Brain microvascular endothelial cell (primary cell): ENCODE data around the gene ZNF367.
"Not testable (repeated sequence)": the region's sequence is repeated elsewhere in the genome, so short reads cannot be mapped to it uniquely, and the experiment has no call there.

Experiments
- DNase-seq: peaks from one replicate; pipeline ENCODE4 v3.0.0-alpha.2; 2020
- H3K27ac ChIP-seq: fragments of 250-450 bp; sonication (Bioruptor Pico); 2 replicates; pipeline ENCODE4 v1.5.1; 2020; ENCODE audit warnings: mild to moderate bottlenecking, moderate library complexity
- H3K27me3 ChIP-seq: fragments of 250-450 bp; sonication (Bioruptor Pico); replicated peaks from 2 replicates; pipeline ENCODE4 v1.5.1; 2020; ENCODE audit warnings: mild to moderate bottlenecking
- H3K36me3 ChIP-seq: fragments of 250-450 bp; sonication (Bioruptor Pico); replicated peaks from 2 replicates; pipeline ENCODE4 v1.5.1; 2020; ENCODE audit warnings: mild to moderate bottlenecking
- H3K4me3 ChIP-seq: 2 replicates; pipeline ENCODE4 v1.5.1; 2011; ENCODE audit warnings: low read depth, mild to moderate bottlenecking, control low read depth, low read length, moderate library complexity
- CTCF ChIP-seq: IDR thresholded peaks from 2 replicates; pipeline ENCODE4 v1.5.1; 2011; ENCODE audit warnings: low read depth, mild to moderate bottlenecking, moderate library complexity, low read length, control low read depth, inconsistent platforms; ENCODE audit errors: missing control alignments
- in situ Hi-C: cut with HindIII; loops from 2 replicates; pipeline ENCODE4 v1.10.0; 2017; ENCODE audit warnings: low sequenced_read_pairs, low pct_ligation_motif_present

ZNF367 gene

GRCh38 chr9:96376891-96377874, 41.0 kb downstream of the ZNF367 start:
- DNase-seq: peak; percentile 8
- H3K27ac ChIP-seq: no peak overlapping the region
- in situ Hi-C loops: no loop called here
- TF ChIP-seq CTCF: no peak
- H3K4me3 ChIP-seq: no peak overlapping the region
- no peaks in the 10 kb centered on the region for H3K27me3 ChIP-seq
- no peaks in the 10 kb centered on the region for H3K36me3 ChIP-seq

GRCh38 chr9:96375507-96375906, 42.7 kb downstream of the ZNF367 start:
- H3K4me3 ChIP-seq, H3K27ac ChIP-seq, DNase-seq, H3K27me3 ChIP-seq, in situ Hi-C loops, H3K36me3 ChIP-seq: not testable (repeated sequence)

- no peak overlapping the region for H3K27ac ChIP-seq
- H3K27me3 ChIP-seq: no peaks in the 10 kb centered on the region
- in situ Hi-C loops: no loop called here
- no peak for DNase-seq
- peaks cover 3% of the 10 kb centered on the region for H3K36me3 ChIP-seq
- TF ChIP-seq CTCF: no peak
- H3K4me3 ChIP-seq: no peak overlapping the region
These were observed 50.2 kb downstream of the ZNF367 start for GRCh38 chr9:96367943-96368342.

- Histone ChIP-seq H3K27ac (no peak overlapping the region), H3K27me3 (no peaks in the 10 kb centered on the region), H3K4me3 (no peak overlapping the region), H3K36me3 (peaks cover 5% of the 10 kb centered on the region)
- TF ChIP-seq CTCF: no peak
- in situ Hi-C loops: no loop called here
- DNase-seq: no peak
These were observed 54.8 kb downstream of the ZNF367 start for GRCh38 chr9:96363175-96363967.

- H3K27ac ChIP-seq, H3K4me3 ChIP-seq, in situ Hi-C loops, H3K36me3 ChIP-seq, H3K27me3 ChIP-seq, DNase-seq: not testable (repeated sequence)
These were observed 56.1 kb downstream of the ZNF367 start for GRCh38 chr9:96362119-96362518.

GRCh38 chr9:96361668-96362067, 56.5 kb downstream of the ZNF367 start:
- H3K27me3 ChIP-seq: no peaks in the 10 kb centered on the region
- in situ Hi-C loops: no loop called here
- no peak overlapping the region for H3K27ac ChIP-seq
- no peak for TF ChIP-seq CTCF
- peaks cover 5% of the 10 kb centered on the region for H3K36me3 ChIP-seq
- DNase-seq: no peak
- H3K4me3 ChIP-seq: no peak overlapping the region
